Measurements from ENCODE around the gene LSP1.

GRCh38 chr11:1862588-1863351 is 9.9 kb downstream of the LSP1 start:
- TF ChIP-seq CTCF (IDR thresholded peaks at IDR 0.05), result no peak
- TF ChIP-seq POLR2AphosphoS5 (IDR thresholded peaks at IDR 0.05), result no peak
- no peak for TF ChIP-seq POLR2A (IDR thresholded peaks at IDR 0.05)

Data from stomach (tissue), 4 donors.